Measurements from ENCODE around the gene FBXO44. TPM values are rescaled to one million over a fixed set of nuclear protein-coding genes. Genes with fewer than 3 reads are reported as not detected.

Gene FBXO44
- total RNA-seq, 4 donors from 2014 or later: 17.2 to 56.3 (median 28.1) TPM

- peaks cover 54% of the 10 kb centered on the region for H3K27me3 ChIP-seq
- WGBS: 82% methylated on average over 7 of the region's 8 CpGs
Measured at GRCh38 chr1:11697188-11697892, 42.7 kb downstream of the FBXO44 start.

GRCh38 chr1:11697893-11698210 lies 43.2 kb downstream of the FBXO44 start:
- no peak overlapping the region for H3K27ac ChIP-seq
- H3K36me3 ChIP-seq: no peaks in the 10 kb centered on the region
- 64% methylated on average over 2 of the region's 5 CpGs for WGBS
- TF ChIP-seq CTCF (IDR thresholded peaks at IDR 0.05): no peak
- H3K4me3 ChIP-seq: no peak overlapping the region
- DNase-seq (ENCODE audit: low spot score in 2 of 2): no peak
- no peaks in the 10 kb centered on the region for H3K9me3 ChIP-seq
- H3K4me1 ChIP-seq: peaks cover 20% of the 10 kb centered on the region
- peaks cover 53% of the 10 kb centered on the region for H3K27me3 ChIP-seq

More at GRCh38 chr1:11697188-11697892, 42.7 kb downstream of the FBXO44 start:
- H3K27ac ChIP-seq: no peak overlapping the region
- DNase-seq (ENCODE audit: low spot score in 2 of 2): no peak
- H3K4me1 ChIP-seq: peaks cover 26% of the 10 kb centered on the region
- H3K4me3 ChIP-seq: no peak overlapping the region
- no peak for TF ChIP-seq EP300 (IDR thresholded peaks at IDR 0.05)
- no peak for TF ChIP-seq POLR2A (IDR thresholded peaks at IDR 0.05)
- no peak for TF ChIP-seq POLR2AphosphoS5 (IDR thresholded peaks at IDR 0.05)
- TF ChIP-seq CTCF (IDR thresholded peaks at IDR 0.05): no peak
- no peaks in the 10 kb centered on the region for H3K36me3 ChIP-seq
- H3K9me3 ChIP-seq: no peaks in the 10 kb centered on the region

DNA sequence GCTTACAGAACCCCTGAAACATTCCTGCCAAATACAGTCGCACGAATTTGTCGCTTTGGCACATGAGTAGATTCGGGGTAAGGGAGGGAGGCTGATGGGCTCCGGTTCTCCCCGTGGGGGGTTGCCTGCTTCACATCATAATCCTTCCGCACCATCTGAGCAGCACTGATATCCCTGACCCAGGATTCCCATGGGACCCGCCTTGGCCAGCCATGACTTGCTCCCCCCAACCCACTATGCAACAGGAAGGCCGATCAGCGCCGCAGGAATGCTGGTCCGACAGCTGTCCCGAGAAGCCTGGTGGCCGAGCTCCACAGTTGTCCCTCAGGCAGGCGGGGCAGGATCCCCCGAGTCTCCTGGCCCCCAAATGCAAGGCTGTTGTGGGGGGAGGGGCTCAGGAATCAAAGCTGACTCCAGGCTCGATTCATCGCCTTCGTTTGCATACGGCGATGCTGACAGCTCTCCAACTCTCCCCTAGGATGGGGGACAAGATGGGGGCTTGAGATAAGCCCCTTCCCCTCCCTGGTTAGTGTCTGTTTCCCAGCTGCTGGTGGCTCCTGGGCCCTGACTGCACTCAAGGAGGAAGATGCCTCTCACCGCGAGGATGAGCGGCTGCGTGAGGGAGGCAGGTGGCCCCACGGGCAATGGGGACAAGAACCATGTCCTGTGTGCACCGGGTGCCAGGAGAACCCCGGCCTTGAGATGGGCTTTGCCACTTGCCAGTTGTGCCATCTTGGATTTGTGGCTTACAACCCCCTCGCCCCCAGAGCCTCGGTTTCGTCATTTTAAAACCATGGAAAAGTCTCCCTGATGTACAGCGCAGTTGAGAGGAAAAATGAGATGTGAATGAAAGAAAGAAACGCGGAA lies 46.2 kb downstream of the FBXO44 start:
- WGBS: 56% methylated on average over 20 of the region's 34 CpGs

DNA sequence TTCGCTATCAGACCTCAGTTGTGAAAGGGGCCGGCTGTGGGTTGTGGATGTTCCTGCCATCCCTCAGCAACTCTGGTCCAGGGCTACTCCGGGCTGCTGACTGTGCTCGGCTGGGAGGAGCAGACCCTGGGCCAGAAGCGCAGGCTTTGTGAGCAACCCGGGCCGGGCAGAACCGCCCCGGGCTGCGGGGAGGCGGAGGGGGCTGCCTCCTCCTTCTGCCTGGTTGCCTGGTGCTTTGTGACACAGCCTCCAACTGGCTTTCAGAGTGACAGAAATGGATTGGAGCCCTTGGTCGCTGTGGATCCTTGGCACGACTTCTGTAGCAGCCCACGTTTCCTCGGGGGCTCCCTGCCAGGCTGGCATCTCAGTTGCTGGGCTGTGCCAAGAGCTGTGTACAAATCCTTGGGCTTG lies 46.9 kb downstream of the FBXO44 start:
- TF ChIP-seq POLR2A (IDR thresholded peaks at IDR 0.05) (no peak), POLR2AphosphoS5 (IDR thresholded peaks at IDR 0.05) (no peak), EP300 (IDR thresholded peaks at IDR 0.05) (no peak), CTCF (IDR thresholded peaks at IDR 0.05) (no peak)
- Histone ChIP-seq H3K4me1 (peaks cover 14% of the 10 kb centered on the region), H3K9me3 (no peaks in the 10 kb centered on the region), H3K4me3 (peak overlapping the region; percentile 19), H3K36me3 (no peaks in the 10 kb centered on the region), H3K27me3 (peaks cover 50% of the 10 kb centered on the region), H3K27ac (no peak overlapping the region)
- 32% methylated on average over 4 of the region's 15 CpGs for WGBS
- no peak for DNase-seq (ENCODE audit: low spot score in 2 of 2)

More for the DNA sequence above, 46.2 kb downstream of the FBXO44 start:
- TF ChIP-seq EP300 (IDR thresholded peaks at IDR 0.05) (no peak), POLR2AphosphoS5 (IDR thresholded peaks at IDR 0.05) (no peak), CTCF (IDR thresholded peaks at IDR 0.05) (no peak), POLR2A (IDR thresholded peaks at IDR 0.05) (no peak)
- H3K4me3 ChIP-seq: no peak overlapping the region
- no peaks in the 10 kb centered on the region for H3K9me3 ChIP-seq
- no peaks in the 10 kb centered on the region for H3K36me3 ChIP-seq
- peaks cover 14% of the 10 kb centered on the region for H3K4me1 ChIP-seq
- H3K27ac ChIP-seq: no peak overlapping the region
- DNase-seq (ENCODE audit: low spot score in 2 of 2): no peak
- H3K27me3 ChIP-seq: peaks cover 50% of the 10 kb centered on the region
